Sigmoid colon (tissue), 7 donors: ENCODE measurements around the gene BUB1. TPM values are rescaled to one million over a fixed set of nuclear protein-coding genes. Genes with fewer than 3 reads are reported as not detected.

Experiments
- DNase-seq: peaks from one replicate; pipeline ENCODE4 v3.0.0-alpha.2; 2019
- H3K27ac ChIP-seq, 4 donors: fragments of 200-600 bp; sonication (generic); one replicate each; pipeline ENCODE4 v1.5.1; 2016 to 2019; ENCODE audit warnings: mild to moderate bottlenecking in 1 of 4
- H3K27me3 ChIP-seq, 3 donors: fragments of 200-600 bp; sonication (generic); one replicate each; pipeline ENCODE4 v1.5.1; 2019; ENCODE audit warnings: mild to moderate bottlenecking in 1 of 3
- H3K36me3 ChIP-seq, 4 donors: fragments of 200-600 bp; sonication (generic); one replicate each; pipeline ENCODE4 v1.5.1; 2016 to 2019
- H3K4me1 ChIP-seq, 4 donors: fragments of 200-600 bp; sonication (generic); one replicate each; pipeline ENCODE4 v1.5.1; 2017 to 2019
- H3K4me3 ChIP-seq, 4 donors: fragments of 200-600 bp; sonication (generic); one replicate each; pipeline ENCODE4 v1.5.1; 2017 to 2019; ENCODE audit warnings: mild to moderate bottlenecking in 2 of 4, moderate library complexity in 1 of 4
- H3K9me3 ChIP-seq, 4 donors: fragments of 200-600 bp in 3 of 4; sonication (generic) in 3 of 4; one replicate each; pipeline versions ENCODE4 v1.5.1 to v1.6.1; 2013 to 2019
- EP300 ChIP-seq, 4 donors: sonication (generic); formaldehyde crosslinking; IDR thresholded peaks; one replicate each; pipeline ENCODE4 v1.6.1; 2017; ENCODE audit warnings: antibody characterized with exemption in 4 of 4
- POLR2A ChIP-seq, 2 donors: fragments of 450-650 bp; IDR thresholded peaks; one replicate each; pipeline ENCODE4 v1.6.1; 2016; ENCODE audit warnings: antibody characterized with exemption in 2 of 2, mild to moderate bottlenecking in 2 of 2, moderate library complexity in 2 of 2
- POLR2AphosphoS5 ChIP-seq, 4 donors: sonication (generic); formaldehyde crosslinking; IDR thresholded peaks; one replicate each; pipeline ENCODE4 v1.6.1; 2017; ENCODE audit warnings: antibody characterized with exemption in 4 of 4
- WGBS, 2 donors: extraction: QIAGEN DNeasy Blood & Tissue Kit; methylation state at CpG; one replicate each; pipeline ENCODE4 v1.1.7; 2013; 5-methylcytosine and 5-hydroxymethylcytosine counted together
- intact Hi-C: fragments of 100-400 bp; cut with DNase I; formaldehyde crosslinking; loops from one replicate; pipeline ENCODE4 v1.15.1; 2023
- polyA plus RNA-seq, 3 donors: library from polyadenylated mRNA; stranded (reverse); fragments of 200-250 nt; gene quantifications; one replicate each; pipeline ENCODE4 v1.2.3, GENCODE V29; 2013
- total RNA-seq, 4 donors: library from RNA; depleted of rRNA; stranded (reverse); fragments of >200 nt; gene quantifications; one replicate each; pipeline ENCODE4 v1.1.0, GENCODE V29; 2016
- TF ChIP-seq, protein P1 (sequence below), 4 experiments: fragments of 450-650 bp in 3 of 4; fragments of 200-600 bp in 1 of 4; IDR thresholded peaks; one replicate each; pipeline ENCODE4 v1.5.1; 2016 to 2019; ENCODE audit warnings: antibody characterized with exemption in 4 of 4, mild to moderate bottlenecking in 3 of 4, moderate library complexity in 2 of 4
- donor health status: healthy with polysubstance abuse.
- donor health status: Bipolar disorder and iron deficiency.
- donor health status: healthy.

The BUB1 gene
- total and polyA plus RNA-seq, 7 donors, result 0.33 to 12.3 (median 1.1) TPM

DNA sequence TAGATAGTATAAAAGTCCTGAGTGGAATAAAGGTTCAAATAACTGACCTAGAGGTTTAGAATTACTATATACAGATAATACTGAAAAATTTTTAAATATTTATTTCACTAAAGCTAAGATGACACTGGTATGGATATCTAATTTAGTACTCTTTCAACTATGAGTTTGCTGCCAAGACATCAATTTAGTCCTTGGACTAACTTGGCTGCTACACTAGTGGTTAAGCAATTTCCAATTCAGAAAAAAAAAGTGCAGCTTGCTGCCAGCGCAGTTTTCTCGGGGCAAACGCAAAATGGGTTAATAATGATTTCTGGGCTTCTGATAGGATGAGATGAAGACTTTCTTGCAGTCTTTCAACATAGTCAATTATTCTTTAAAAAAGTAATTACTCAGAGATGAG lies 10.8 kb downstream of the BUB1 start:
- DNase-seq, result no peak
- TF ChIP-seq EP300 (IDR thresholded peaks at IDR 0.05), result no peak
- no peak for TF ChIP-seq POLR2AphosphoS5 (IDR thresholded peaks at IDR 0.05)
- TF ChIP-seq, protein P1, sequence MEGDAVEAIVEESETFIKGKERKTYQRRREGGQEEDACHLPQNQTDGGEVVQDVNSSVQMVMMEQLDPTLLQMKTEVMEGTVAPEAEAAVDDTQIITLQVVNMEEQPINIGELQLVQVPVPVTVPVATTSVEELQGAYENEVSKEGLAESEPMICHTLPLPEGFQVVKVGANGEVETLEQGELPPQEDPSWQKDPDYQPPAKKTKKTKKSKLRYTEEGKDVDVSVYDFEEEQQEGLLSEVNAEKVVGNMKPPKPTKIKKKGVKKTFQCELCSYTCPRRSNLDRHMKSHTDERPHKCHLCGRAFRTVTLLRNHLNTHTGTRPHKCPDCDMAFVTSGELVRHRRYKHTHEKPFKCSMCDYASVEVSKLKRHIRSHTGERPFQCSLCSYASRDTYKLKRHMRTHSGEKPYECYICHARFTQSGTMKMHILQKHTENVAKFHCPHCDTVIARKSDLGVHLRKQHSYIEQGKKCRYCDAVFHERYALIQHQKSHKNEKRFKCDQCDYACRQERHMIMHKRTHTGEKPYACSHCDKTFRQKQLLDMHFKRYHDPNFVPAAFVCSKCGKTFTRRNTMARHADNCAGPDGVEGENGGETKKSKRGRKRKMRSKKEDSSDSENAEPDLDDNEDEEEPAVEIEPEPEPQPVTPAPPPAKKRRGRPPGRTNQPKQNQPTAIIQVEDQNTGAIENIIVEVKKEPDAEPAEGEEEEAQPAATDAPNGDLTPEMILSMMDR (IDR thresholded peaks at IDR 0.05), result no peak
- TF ChIP-seq POLR2A (IDR thresholded peaks at IDR 0.05), result no peak
- Histone ChIP-seq H3K27ac (no peak overlapping the region), H3K4me1 (no peaks in the 10 kb centered on the region), H3K4me3 (no peak overlapping the region), H3K27me3 (no peaks in the 10 kb centered on the region), H3K9me3 (no peaks in the 10 kb centered on the region), H3K36me3 (no peaks in the 10 kb centered on the region)
- intact Hi-C loops, result no loop called here
- 86 to 90% methylated on average over 3 of the region's 3 CpGs for WGBS, 2 donors

DNA sequence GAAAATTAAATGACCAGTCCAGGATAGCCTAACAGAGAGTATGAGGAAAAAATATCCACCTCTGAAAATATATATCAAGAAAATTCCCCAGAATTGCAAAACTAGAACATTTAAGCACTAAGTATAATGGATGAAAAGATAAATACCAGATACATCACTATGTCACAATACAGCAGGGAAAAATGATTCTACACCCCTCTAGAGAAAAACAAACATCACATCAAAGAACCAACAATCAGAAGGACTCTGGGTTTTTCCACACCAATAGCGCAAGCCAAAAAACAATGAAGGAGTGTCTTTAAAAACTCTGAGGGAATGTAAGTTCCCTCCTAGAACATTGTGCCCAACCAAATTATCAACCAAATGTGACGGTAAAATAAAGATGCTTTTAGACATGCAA lies 13.7 kb downstream of the BUB1 start:
- H3K36me3 ChIP-seq, result no peaks in the 10 kb centered on the region
- 96 to 97% methylated on average over 2 of the region's 2 CpGs for WGBS, 2 donors
- TF ChIP-seq POLR2A (IDR thresholded peaks at IDR 0.05) (no peak), POLR2AphosphoS5 (IDR thresholded peaks at IDR 0.05) (no peak), EP300 (IDR thresholded peaks at IDR 0.05) (no peak)
- TF ChIP-seq, protein P1 (IDR thresholded peaks at IDR 0.05), result no peak

DNA sequence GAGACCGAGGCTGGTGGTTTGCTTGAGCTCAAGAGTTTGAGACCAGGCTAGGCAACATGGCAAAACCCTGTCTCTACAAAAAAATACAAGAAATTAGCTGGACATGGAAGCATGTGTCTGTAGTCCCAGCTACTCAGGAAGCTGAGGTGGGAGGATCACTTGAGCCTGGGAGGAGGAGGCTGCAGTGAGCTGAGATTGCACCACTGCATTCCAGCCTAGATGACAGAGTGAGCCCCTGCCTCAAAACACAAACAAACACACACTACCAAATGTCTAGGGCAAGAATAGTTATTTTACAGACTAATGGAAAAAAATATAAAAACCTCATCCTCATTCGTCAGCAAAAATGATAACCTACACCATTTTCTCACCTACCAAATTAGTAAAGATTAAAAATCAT lies 15.3 kb downstream of the BUB1 start:
- no peaks in the 10 kb centered on the region for H3K9me3 ChIP-seq
- intact Hi-C loops, result no loop called here
- no peak overlapping the region for H3K27ac ChIP-seq
- no peaks in the 10 kb centered on the region for H3K27me3 ChIP-seq
- WGBS, 2 donors, result 98% methylated on average over 2 of the region's 2 CpGs
- H3K36me3 ChIP-seq, result no peaks in the 10 kb centered on the region
- TF ChIP-seq POLR2A (IDR thresholded peaks at IDR 0.05) (no peak), EP300 (IDR thresholded peaks at IDR 0.05) (no peak), POLR2AphosphoS5 (IDR thresholded peaks at IDR 0.05) (no peak)
- TF ChIP-seq, protein P1 (IDR thresholded peaks at IDR 0.05), result no peak
- H3K4me1 ChIP-seq, result no peaks in the 10 kb centered on the region
- no peak for DNase-seq
- no peak overlapping the region for H3K4me3 ChIP-seq

More for the DNA sequence above, 13.7 kb downstream of the BUB1 start:
- H3K4me1 ChIP-seq, result no peaks in the 10 kb centered on the region
- intact Hi-C loops, result no loop called here
- no peak overlapping the region for H3K27ac ChIP-seq
- DNase-seq, result no peak
- H3K27me3 ChIP-seq, result no peaks in the 10 kb centered on the region
- no peak overlapping the region for H3K4me3 ChIP-seq
- H3K9me3 ChIP-seq, result no peaks in the 10 kb centered on the region

DNA sequence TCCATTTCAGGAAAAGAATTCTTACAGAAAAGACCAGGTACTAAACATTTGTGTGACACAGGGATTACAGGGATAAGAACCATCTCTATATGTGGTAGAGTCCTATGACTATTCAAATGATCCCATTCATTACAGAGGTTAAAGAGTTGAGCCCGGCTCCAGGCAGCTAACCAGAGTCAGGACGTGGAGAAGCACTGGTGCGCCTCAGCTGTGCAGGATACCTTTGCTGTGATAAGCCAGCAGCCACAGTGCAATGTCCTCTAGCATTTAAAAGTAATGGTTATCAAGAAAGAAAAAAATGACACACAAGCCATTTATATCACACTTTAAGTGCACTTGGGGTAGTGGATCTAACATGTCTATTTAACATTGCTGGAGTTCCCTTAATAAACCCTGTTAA lies 17.3 kb downstream of the BUB1 start:
- H3K27ac ChIP-seq, result no peak overlapping the region
- TF ChIP-seq, protein P1 (IDR thresholded peaks at IDR 0.05), result no peak
- TF ChIP-seq POLR2A (IDR thresholded peaks at IDR 0.05) (no peak), EP300 (IDR thresholded peaks at IDR 0.05) (no peak), POLR2AphosphoS5 (IDR thresholded peaks at IDR 0.05) (no peak)
- no peaks in the 10 kb centered on the region for H3K9me3 ChIP-seq
- intact Hi-C loops, result no loop called here
- 96 to 98% methylated on average over 3 of the region's 3 CpGs for WGBS, 2 donors
- no peaks in the 10 kb centered on the region for H3K4me1 ChIP-seq
- H3K4me3 ChIP-seq, result no peak overlapping the region
- no peak for DNase-seq
- H3K27me3 ChIP-seq, result no peaks in the 10 kb centered on the region
- H3K36me3 ChIP-seq, result no peaks in the 10 kb centered on the region

DNA sequence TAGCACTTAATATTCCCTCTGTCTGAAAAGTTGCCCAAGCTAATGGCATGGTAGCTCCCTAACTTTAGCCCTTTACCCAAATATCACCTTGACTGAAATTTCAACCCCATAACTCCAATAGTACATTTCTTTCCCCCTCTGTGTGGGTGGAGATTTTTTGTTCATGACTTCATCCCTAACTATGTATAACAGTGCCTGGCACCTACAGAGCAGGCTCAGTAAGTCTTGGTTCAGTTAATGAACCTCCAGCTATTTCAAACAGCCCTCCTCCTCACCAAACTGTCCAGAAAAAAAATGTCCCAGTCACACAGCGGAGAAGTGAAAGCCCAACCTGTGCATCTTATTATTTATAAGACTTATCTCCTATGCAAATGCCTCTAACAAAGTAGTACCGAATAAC lies 18.6 kb downstream of the BUB1 start:
- no peak for DNase-seq
- intact Hi-C loops, result no loop called here
- TF ChIP-seq POLR2AphosphoS5 (IDR thresholded peaks at IDR 0.05), result no peak
- no peak for TF ChIP-seq EP300 (IDR thresholded peaks at IDR 0.05)
- TF ChIP-seq, protein P1 (IDR thresholded peaks at IDR 0.05), result no peak
- TF ChIP-seq POLR2A (IDR thresholded peaks at IDR 0.05), result no peak
- H3K27ac ChIP-seq, result no peak overlapping the region
- H3K9me3 ChIP-seq, result no peaks in the 10 kb centered on the region
- 96 to 100% methylated on average over 2 of the region's 2 CpGs for whole genome bisulfite sequencing, 2 donors
- H3K4me3 ChIP-seq, result no peak overlapping the region
- H3K36me3 ChIP-seq, result no peaks in the 10 kb centered on the region
- H3K27me3 ChIP-seq, result no peaks in the 10 kb centered on the region
- no peaks in the 10 kb centered on the region for H3K4me1 ChIP-seq
